ENCODE measurements around the gene PRKCB. TPM values are rescaled to one million over a fixed set of nuclear protein-coding genes. Genes with fewer than 3 reads are reported as not detected.

Gene PRKCB
- total and polyA plus RNA-seq, 7 donors, result 0.13 to 1.5 (median 0.83) TPM

DNA sequence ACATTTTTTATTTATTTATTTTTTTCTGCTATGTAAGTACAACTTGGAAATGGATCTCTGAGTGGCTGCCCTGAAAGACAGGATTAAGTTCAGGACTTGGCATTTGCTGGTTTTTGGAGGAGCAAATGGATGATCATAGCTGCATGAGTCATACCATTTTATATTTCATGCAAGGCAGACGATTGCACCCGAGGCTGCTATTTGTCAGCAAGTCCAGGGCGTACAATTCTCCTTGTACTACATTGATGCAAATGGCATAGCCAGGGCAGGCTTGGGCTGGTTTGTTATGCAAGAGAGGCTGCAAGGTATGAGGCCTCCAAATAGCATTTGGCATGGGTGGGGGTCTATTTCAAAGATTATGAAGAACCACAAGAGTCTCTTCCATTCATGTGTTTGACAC is 339.2 kb downstream of the PRKCB start:
- H3K4me1 ChIP-seq, result no peaks in the 10 kb centered on the region
- 80 to 89% (median 83%) methylated on average over 3 of the region's 3 CpGs for WGBS, 3 donors
- intact Hi-C loops (cut with DNase I), result no loop called here
- H3K36me3 ChIP-seq (ENCODE audit: insufficient read depth in 1 of 2, low read depth in 1 of 2), result no peaks in the 10 kb centered on the region
- no peak overlapping the region for H3K27ac ChIP-seq
- H3K4me3 ChIP-seq, result no peak overlapping the region
- DNase-seq (no peak), ATAC-seq (no peak)
- no peaks in the 10 kb centered on the region for H3K9me3 ChIP-seq
- TF ChIP-seq, protein P1, sequence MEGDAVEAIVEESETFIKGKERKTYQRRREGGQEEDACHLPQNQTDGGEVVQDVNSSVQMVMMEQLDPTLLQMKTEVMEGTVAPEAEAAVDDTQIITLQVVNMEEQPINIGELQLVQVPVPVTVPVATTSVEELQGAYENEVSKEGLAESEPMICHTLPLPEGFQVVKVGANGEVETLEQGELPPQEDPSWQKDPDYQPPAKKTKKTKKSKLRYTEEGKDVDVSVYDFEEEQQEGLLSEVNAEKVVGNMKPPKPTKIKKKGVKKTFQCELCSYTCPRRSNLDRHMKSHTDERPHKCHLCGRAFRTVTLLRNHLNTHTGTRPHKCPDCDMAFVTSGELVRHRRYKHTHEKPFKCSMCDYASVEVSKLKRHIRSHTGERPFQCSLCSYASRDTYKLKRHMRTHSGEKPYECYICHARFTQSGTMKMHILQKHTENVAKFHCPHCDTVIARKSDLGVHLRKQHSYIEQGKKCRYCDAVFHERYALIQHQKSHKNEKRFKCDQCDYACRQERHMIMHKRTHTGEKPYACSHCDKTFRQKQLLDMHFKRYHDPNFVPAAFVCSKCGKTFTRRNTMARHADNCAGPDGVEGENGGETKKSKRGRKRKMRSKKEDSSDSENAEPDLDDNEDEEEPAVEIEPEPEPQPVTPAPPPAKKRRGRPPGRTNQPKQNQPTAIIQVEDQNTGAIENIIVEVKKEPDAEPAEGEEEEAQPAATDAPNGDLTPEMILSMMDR (IDR thresholded peaks at IDR 0.05), result no peak
- no peaks in the 10 kb centered on the region for H3K27me3 ChIP-seq (ENCODE audit: insufficient read depth in 3 of 3, low read length in 2 of 3)

DNA sequence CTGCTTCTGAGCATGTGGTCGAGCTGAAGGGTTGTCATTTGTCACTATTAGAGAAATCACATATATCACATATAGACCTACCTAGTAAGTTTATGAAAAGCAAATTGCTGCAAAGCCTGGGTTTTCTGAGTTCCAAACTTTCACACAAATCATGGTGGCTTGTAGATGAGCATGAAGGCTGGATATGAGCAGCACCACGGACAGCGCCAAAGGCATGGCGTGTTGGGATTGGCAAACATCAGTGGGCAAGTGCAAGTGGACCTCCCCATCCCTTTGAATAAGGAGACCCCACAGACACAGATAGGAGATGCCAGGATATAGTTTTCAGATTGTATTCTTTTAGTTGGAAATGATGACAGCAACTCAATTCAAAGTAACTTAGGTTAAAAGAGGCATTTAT is 342.7 kb downstream of the PRKCB start:
- WGBS, 3 donors, result 31 to 39% (median 38%) methylated on average over 4 of the region's 4 CpGs
- Histone ChIP-seq H3K4me1 (no peaks in the 10 kb centered on the region), H3K9me3 (no peaks in the 10 kb centered on the region), H3K27me3 (ENCODE audit: insufficient read depth in 3 of 3, low read length in 2 of 3) (no peaks in the 10 kb centered on the region), H3K27ac (no peak overlapping the region), H3K4me3 (no peak overlapping the region), H3K36me3 (ENCODE audit: insufficient read depth in 1 of 2, low read depth in 1 of 2) (no peaks in the 10 kb centered on the region)
- ATAC-seq, result no peak
- intact Hi-C loops (cut with DNase I), result no loop called here
- TF ChIP-seq, protein P1 (IDR thresholded peaks at IDR 0.05), result no peak
- no peak for DNase-seq

DNA sequence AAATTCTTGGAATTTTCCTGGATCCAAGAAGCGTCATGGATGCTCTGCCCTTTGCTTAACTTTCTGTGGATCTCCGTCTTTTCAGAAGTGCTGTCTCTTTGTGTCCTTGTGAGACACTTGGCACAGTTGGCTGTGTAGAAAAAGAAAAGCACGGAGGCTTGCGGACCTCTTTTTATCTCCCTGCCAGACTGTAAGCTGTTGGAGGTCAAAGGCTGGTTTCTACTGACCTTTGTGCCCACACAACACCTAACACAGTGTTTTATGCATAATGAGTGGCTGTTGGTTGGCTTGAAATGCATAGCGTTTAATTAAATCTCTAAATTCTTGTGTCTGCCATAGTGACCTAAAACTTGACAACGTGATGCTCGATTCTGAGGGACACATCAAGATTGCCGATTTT is 344.7 kb downstream of the PRKCB start:
- Histone ChIP-seq H3K4me3 (no peak overlapping the region), H3K4me1 (no peaks in the 10 kb centered on the region), H3K27ac (no peak overlapping the region), H3K36me3 (ENCODE audit: insufficient read depth in 1 of 2, low read depth in 1 of 2) (no peaks in the 10 kb centered on the region), H3K9me3 (no peaks in the 10 kb centered on the region), H3K27me3 (ENCODE audit: insufficient read depth in 3 of 3, low read length in 2 of 3) (no peaks in the 10 kb centered on the region)
- ATAC-seq (no peak), DNase-seq (no peak)
- TF ChIP-seq, protein P1 (IDR thresholded peaks at IDR 0.05), result no peak
- 86 to 90% (median 87%) methylated on average over 8 of the region's 8 CpGs for WGBS, 3 donors
- intact Hi-C loops (cut with DNase I), result no loop called here

DNA sequence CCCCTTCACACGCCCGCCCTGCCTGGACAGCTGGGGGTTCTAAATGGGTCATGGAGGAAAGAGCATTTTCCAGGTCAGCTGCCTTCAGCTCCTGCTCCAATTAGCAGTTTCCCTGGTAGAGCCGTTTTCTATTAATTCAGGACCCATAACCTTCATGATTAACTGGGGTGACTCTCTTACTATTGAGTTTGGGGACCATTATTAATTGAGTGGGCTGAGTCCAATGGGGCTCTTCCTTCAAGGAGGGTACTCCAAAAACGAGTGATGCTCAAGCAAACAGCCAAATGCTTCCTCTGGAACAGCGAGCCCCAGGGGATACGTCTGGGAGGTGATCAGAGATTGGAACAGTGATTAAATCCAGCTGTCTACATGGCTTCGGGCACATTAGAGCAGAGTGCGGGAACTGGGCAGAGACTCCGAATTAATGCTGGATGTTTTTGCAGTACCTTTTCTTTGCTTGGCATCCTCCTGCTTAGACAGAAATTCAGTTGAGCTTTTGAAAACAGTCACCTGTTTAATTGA is 352.3 kb downstream of the PRKCB start:
- WGBS, 3 donors, result 44 to 52% (median 52%) methylated on average over 9 of the region's 9 CpGs
- TF ChIP-seq, protein P1 (IDR thresholded peaks at IDR 0.05), result no peak
- no peak overlapping the region for H3K27ac ChIP-seq
- intact Hi-C loops (cut with DNase I), result no loop called here
- H3K36me3 ChIP-seq (ENCODE audit: insufficient read depth in 1 of 2, low read depth in 1 of 2), result no peaks in the 10 kb centered on the region
- H3K4me1 ChIP-seq, result no peaks in the 10 kb centered on the region
- no peak for DNase-seq
- no peaks in the 10 kb centered on the region for H3K27me3 ChIP-seq (ENCODE audit: insufficient read depth in 3 of 3, low read length in 2 of 3)
- no peaks in the 10 kb centered on the region for H3K9me3 ChIP-seq
- ATAC-seq, result no peak
- H3K4me3 ChIP-seq, result no peak overlapping the region

DNA sequence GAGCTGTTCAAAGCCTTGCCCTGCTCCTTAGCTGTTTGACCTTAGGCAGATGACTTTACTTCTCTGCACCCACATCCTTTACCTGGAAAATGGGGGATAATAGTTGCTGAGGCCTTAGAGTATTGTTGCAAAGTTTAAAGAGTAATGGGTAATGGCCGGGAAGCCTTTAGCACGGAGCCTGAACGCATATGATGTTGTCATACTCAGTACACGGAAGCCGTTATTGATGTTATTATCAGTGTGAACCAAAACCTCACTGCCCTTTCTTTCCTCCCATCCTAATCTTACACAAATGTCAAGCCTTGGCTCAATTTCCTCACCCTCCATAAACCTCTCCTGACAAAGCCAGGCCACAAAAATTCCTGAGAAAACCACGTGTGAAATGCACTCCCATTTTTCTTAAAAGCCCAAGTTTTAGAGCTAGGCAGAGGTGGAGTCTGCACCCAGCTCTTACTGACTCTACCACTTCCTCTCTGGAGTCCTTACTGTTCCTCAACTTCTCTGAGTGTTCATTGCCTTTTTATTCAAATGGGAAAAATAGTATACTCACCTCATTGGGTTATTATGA is 353.1 kb downstream of the PRKCB start:
- 55 to 62% (median 58%) methylated on average over 6 of the region's 6 CpGs for WGBS, 3 donors
- H3K36me3 ChIP-seq (ENCODE audit: insufficient read depth in 1 of 2, low read depth in 1 of 2), result no peaks in the 10 kb centered on the region
- H3K4me3 ChIP-seq, result no peak overlapping the region
- intact Hi-C loops (cut with DNase I), result no loop called here
- no peak overlapping the region for H3K27ac ChIP-seq
- DNase-seq (no peak), ATAC-seq (no peak)
- no peaks in the 10 kb centered on the region for H3K27me3 ChIP-seq (ENCODE audit: insufficient read depth in 3 of 3, low read length in 2 of 3)
- H3K4me1 ChIP-seq, result no peaks in the 10 kb centered on the region
- H3K9me3 ChIP-seq, result no peaks in the 10 kb centered on the region
- TF ChIP-seq, protein P1 (IDR thresholded peaks at IDR 0.05), result no peak
